ENCODE results near the gene TNRC6C.

GRCh38 chr17:78040440-78041385 lies 82.2 kb downstream of the TNRC6C start:
- TF ChIP-seq POLR2A (IDR thresholded peaks at IDR 0.05) (no peak), CTCF (IDR thresholded peaks at IDR 0.05) (peak in 1 of 4 experiments; percentile 12), EP300 (IDR thresholded peaks at IDR 0.05) (no peak), POLR2AphosphoS5 (IDR thresholded peaks at IDR 0.05) (no peak)

All from sigmoid colon (tissue), 4 donors.